Forelimb muscle (tissue), 1 donor: ENCODE data around the gene PNMA1. TPM values are rescaled to one million over a fixed set of nuclear protein-coding genes. Genes with fewer than 3 reads are reported as not detected.
"Not testable (repeated sequence)": the region's sequence is repeated elsewhere in the genome, so short reads cannot be mapped to it uniquely, and the experiment has no call there.

Experiments used
- DNase-seq: peaks from one replicate; pipeline ENCODE4 v3.0.0-alpha.2; 2013; ENCODE audit warnings: low read depth
- polyA plus RNA-seq: library from polyadenylated mRNA; unstranded; fragments of 120-200 nt; gene quantifications from one replicate; pipeline ENCODE4 v1.2.1, GENCODE V29; 2013; ENCODE audit not compliant: insufficient read length

Gene PNMA1
- polyA plus RNA-seq, 1 donor, result 23.8 TPM

DNA sequence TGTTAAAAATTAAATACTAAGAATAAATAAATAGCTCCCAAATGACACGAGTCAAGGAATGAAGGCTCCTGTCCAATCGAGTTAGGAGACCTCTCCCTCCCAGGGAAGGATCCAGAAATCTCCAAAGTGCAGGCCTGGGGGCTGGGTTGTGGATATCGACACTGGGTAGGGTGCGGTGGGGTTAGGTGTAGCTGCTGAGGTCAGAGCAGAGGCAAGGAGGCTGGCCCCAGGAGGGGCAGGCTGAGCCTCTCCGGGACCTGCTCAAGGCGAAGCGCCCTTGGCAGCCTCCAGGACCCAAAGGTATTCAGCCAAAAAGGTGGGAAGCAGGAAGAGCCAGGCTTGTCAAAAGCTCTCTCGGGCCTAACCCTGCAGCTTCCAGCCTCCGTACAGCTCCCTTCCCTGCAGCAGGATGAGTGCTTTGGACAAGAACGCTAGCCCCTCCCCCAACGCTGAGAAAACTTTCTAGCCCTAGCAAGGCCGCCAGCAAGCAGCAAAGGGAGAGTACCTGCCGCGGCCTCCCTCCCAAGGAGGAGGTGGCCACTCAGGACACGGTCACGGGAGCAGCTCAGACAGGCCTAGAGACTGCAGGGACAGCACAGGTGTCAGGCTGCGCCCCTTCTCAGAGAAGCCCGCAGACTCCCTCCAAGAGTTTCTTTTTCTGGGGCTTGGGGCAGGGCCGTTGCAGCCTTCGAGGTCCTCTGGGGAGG lies 3.7 kb upstream of the PNMA1 start:
- DNase-seq, result no peak

DNA sequence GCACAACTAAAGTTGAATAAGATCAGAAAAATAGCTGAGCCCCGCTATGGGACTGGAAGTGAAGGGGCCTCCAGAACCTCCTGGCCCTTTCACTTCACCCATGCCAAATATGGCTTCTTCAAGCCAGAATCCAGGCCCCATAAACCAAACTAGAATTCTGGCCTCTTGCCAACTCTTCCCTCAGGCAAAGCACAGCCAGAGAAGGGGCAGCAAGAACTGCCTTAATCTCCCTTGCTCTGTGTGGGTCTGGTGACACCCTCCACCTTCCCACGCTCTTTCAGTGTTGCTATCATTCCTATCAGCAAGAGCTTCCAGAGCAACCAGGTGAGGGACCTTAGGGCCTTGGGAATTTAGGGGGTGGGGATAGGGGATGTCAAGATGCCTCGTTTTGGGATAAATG lies 3.1 kb upstream of the PNMA1 start:
- DNase-seq, result no peak

DNA sequence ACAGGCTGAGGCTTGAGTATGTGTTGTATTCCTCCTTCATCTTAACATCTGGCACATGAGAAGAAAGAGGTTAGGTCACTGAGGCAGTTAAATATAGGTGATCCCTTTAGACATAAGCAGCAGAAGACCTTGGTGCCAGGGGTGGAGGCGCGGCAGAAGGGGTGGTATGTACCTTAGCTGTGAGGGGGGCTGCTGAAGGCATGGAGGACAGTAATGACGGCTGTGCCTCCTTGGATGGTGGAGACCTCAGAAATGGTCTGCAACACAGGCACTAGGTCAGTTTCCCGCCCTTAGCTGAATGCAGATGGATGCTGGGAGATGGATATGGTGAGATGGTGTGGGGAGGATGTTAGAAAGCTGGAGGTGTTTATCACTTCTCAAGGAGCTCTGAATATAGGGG lies 1.5 kb upstream of the PNMA1 start:
- no peak for DNase-seq

DNA sequence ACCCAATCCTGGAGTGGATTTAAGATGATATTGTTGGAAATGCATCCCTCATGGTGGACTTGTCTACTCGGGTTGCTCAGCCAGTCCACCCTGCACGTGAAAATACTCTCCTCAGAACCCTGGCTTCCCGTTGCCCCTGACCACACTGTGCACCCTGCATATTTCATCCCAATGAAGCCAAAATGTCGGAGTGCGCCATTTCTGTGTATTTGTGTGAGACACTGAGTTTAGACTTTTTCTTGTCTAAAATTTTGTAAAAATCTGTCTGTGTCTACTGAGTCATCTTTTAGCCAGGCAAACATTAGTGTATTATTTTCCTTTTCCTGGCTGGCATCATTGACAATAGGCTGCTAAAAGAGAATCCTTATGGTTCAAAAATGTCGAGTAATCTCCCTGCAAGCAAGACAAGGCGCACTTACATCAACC lies 485 bp upstream of the PNMA1 start:
- DNase-seq, result no peak

DNA sequence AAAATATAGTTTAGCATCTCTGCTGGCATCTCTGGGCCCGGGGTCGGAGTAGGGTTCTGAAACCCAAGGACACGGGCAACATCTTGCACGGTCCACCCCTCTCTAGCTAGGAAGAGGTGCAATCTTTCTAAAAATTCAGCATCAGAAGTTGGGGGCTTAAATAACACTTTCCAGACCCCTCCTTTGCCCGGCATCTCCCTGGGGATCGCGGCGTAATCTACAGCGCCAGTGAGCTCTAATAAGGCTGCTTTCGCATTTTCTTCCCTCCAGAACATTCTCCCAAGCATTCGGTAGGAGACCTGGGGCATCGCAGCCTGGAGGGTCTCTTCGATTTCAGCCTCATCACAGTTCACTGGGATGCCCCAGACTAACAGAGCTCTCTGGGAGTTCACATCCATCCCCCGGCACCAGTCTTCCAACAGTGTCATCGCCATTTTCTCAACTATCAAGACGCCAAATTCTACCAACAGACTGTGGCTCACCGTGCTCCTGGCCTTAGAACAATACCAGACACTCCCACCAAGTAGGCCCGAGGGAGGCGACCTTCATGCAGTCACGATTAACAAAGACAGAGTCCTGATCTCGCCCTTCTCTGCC lies 880 bp downstream of the PNMA1 start:
- no peak for DNase-seq

DNA sequence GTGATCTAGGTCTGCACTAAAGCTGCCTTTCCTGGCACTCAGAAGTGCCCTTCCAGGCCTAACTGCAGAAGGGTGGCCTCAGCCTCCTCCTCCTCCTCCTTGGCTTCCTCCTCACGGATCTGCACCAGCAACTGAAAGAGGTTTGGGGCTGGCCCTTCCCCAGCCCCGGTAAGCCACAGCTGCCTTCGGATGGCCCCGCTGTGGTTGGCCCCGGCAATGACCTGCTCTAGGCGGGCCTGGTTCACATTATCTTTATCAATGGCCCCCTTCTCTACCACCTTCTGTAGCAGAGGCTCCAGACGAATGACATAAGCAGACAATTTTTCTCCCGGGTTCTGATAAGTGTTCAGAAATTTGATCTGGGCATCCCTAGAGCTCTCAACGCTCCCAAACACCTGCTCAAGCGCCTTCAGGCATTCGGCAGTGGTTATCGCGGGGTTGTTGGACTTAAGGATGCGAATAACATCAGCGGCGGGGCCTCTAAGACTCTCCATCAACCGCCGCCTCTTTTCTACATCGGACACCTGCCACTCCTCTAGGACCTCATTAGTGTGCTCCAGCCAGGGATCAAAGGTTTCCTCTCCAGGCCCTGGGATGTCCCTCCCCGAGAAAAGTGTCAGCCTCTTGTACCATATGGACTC lies 1.5 kb downstream of the PNMA1 start:
- no peak for DNase-seq

DNA sequence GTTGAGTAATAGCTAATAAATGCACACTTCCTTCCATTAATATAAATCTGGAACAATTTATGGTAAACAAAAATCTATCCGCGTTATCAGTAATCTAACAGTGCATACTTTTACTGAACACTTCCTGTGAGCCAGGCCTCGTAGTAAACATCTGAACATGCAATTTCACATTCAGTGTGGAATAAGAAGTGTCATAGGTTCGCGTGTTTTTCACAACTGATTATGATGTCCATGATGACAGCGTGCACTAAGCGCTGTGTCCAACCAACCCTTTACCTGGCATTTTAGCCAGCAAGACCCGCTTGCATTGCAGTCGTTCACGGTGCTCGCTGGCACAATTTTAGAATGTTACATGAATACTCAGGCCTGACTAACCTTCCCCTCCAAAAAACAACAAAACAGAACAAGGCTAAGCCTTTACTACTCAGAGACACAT lies 2.1 kb downstream of the PNMA1 start:
- DNase-seq, result no peak

DNA sequence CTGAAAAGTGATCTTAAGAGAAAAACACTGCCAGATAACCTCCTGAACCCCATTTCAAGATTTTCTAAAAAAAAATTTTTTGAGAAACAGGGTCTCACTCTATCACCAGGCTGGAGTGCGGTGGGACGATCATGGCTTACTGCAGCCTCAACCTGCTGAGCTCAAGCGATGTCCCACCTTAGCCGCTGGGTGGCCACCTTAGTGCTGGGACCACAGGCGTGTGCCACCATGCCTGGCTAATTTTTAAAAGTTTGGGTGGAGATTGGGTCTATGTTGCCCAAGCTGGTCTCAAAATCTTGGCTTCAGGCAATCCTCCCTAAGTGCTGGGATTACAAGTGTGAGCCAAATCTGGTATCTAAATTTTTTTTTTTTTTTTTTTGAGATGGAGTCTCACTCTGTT lies 3.4 kb downstream of the PNMA1 start:
- DNase-seq, result no peak

DNA sequence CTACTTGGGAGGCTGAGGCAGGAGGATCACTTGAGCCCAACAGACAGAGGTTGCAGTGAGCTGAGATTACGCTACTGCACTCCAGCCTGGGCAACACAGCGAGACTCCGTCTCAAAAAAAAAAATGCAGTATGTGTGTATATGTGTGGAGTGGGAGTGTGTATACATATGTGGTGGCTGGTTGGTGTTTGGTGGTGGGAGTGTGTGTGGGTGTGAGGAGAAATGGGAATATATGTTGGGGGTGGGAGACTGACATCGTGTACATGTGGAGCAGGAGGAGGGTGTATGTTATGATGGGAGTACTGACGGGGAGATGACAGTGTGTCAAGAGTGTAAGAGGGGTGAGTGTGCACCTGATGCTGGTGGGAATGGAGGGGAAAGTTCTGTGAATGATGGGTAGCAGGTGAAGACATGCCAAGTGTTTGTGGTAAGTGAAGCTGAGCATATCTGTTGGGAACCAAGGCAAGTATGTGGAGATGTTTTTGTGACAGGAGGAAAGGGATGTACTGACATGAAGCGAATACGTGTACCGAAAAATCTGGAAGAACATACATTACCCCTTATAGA lies 4.2 kb downstream of the PNMA1 start:
- no peak for DNase-seq

DNA sequence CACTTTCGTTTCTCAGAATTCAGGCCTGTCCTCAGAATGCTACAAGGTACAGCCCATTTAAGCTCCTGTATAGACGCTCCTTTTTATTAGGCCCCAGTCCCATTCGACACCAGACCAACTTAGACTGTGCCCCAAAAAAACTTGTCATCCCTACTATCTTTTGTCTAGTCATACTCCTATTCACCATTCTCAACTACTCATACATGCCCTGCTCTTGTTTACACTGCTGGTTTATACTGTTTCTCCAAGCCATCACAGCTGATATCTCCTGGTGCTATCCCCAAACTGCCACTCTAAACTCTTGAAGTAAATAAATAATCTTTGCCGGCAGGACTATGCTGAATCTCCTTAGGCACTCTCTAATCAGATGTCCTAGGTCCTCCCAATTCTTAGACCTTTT lies 6.1 kb downstream of the PNMA1 start:
- DNase-seq, result not testable (repeated sequence)

DNA sequence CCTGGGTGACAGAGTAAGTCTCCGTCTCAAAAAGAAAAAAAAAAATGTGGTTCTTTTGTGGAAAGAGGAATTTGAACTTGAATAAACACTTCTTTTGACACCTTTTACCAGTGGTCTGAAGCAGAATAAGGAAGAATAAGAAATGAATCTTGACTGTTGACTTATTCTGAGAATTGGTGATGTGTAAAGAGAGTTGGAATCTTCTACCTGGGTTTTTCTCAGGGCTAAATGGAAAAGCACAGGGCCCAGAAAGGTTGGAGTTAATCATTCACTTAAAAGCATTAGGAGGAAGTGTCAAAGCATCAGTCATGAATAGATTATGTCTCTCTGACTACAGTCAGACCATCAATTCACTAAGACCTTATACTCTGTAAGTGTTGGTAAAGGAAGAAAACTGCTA lies 13.9 kb downstream of the PNMA1 start:
- DNase-seq, result no peak

DNA sequence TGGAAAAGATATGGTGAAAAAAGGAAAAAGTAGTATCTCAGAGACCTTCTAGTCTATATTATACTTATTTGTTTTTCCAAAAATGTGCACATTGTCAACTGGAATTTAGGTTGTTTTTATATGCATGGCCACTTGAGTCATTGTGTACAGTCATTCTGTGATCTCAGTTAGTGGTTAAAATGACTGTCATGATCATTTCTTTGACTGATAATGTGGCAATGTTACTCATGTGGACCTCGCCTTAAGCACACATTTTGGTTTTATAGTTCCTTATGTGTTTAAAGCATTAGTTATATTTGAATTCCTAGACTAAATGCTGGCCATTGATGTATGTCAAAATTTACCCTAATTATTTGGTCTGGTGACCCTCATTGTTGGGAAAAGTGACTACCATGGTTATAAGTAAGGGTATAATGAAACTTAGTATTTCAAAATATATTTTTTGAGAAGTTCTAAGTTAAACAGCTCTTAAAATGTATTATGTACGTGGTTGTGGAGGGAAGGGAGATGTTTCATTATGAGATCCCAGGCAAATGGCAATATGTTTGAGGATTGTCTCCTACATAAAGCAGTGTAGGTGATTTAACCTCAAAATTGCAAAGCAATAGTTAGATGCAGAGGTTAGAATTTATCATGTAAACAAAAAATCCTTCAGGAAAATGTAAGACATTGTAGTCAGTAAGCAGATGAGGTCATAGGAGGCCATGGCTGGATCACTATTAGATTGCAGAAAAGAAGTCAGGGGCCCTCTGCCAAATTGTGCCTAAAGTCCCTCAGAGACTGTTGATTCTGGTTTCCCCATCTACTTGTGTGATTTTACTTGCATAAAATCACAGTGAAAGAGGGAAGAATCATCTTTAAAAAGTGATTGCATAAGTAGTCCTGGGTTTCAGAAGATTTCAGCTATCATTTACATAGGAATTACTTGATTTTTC lies 17.5 kb downstream of the PNMA1 start:
- no peak for DNase-seq

DNA sequence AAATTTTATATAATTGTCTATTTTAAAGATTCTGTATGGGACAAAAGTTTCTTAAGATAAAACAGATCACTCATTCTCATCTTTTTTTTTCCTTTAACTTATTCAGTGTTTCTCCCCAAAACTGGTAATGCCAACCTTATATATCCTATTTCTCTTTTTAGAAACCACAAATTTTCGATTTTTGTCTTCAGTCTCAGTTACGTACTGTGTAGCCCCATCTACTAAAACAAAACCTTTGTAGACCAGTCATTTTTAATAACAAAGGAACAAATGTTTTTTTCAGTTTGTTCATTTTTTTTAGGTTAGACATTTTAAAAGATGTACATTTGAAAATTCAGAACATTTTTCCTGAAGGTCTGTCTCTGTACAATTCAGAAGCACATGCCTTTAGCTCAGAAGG lies 18.2 kb downstream of the PNMA1 start:
- DNase-seq, result no peak

DNA sequence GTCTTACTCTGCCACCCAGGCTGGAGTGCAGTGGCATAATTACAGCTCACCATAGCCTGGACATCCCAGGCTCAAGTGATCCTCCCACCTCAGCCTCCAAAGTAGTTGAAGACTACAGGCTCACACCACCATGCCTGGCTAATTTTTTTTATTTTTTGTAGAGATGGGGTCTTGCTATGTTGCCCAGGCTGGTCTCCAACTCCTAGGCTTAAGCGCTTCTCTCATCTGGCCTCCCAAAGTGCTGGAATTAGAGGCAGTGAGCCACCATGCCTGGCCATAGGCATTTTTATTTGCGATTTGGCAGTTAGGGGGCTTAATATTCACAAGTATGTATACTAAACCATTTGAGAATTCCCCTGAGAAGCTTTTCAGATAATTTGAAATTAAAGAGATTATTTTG lies 19.1 kb downstream of the PNMA1 start:
- no peak for DNase-seq

DNA sequence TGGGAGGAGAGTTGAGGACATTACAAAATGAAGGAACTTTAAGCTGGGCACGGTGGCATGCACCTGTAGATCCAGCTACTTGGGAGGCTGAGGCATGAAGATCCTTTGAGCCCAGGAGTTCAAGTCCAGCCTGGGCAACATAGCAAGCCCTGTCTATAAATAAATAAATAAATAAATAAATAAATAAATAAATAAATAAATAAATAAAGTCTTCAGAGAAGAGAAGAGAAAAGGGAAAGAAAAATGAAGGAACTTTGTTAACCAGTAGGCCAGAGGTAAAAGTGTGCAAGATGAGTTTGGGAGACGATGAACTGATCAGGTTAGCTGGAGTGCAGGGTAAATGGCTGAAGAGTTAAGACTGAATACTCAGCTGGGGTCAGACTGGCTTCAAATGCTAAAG lies 20.1 kb downstream of the PNMA1 start:
- no peak for DNase-seq

DNA sequence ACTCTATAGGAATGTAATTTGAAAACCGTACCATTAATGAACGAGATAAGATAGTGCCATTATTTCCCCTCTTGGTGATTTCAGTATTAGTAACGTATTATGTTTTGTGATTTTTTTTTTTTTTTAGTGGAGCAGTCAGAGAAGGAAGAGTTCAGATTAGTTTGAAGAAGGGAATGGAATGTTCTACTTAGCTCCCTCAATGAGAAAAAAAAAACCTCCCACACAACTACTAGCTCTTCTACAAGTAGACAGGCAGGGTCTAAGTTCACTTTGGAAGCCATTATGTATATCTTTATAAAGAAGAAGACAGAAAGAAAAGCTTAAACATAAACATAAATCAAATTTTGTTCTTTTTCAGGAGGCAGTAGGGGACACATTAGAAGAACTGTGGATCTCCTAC lies 27.3 kb downstream of the PNMA1 start:
- no peak for DNase-seq

DNA sequence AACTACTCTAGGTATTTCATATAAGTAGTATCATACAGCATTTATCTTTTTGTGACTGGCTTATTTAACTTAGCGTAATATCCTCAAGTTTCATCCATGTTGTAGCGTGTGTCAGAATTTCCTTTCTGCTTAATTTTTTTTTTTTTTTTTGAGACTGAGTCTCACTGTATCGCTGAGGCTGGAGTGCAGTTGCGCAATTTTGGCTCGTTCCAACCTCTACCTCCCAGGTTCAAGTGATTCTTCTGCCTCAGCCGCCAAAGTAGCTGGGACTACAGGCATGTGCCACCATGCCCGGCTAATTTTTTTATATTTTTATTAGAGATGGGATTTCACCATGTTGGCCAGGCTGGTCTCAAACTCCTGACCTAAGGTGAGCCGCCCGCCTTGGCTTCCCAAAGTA lies 28.9 kb downstream of the PNMA1 start:
- DNase-seq, result no peak

DNA sequence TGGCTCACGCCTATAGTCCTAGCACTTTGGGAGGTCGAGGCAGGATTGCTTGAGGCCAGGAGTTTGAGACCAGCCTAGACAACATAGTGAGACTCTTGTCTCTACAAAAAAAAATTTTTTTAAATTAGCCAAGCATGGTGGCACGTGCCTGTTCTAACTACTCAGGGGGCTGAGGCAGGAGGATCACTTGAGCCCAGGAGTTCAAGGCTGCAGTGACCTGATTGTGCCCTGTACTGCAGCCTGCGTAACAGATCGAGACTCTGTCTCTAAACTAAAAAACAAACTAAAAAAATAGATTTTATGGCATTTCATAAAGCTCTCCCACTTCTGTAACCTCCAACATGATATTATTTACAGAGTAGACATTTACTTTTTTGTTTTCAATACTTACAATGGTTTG lies 29.6 kb downstream of the PNMA1 start:
- no peak for DNase-seq

DNA sequence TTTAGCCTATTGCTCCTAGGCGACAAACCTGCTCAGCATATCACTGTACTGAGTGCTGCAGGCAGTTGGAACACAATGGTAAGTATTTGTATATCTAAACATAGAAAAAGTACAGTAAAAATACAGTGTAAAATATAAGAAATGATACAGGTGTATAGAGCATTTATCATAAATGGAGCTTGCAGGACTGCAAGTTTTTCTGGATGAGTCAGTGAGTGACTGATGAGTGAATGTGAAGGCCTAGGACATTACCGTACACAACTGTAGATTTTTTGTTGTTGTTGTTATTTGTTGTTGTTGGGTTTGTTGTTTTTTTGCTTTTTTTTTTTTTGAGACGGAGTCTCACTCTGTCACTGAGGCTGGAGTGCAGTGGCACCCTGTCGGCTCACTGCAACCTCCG lies 33.4 kb downstream of the PNMA1 start:
- DNase-seq, result no peak

DNA sequence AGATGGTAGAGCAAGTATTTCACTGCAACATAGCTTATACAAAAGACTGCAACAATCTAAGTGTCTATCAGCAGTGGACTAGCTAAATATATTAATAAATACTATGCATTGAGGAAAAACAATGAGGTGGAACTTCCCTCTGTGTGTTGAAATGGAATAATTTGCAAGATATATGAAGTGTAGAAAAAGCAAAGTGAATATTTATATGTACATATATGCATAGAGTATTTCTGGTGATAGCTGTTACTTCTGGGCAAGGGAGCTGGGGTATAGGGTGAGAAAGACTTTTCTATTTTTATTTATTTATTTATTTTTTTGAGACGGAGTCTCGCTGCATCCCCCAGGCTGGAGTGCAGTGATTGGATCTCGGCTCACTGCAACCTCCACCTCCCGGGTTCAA lies 35.5 kb downstream of the PNMA1 start:
- DNase-seq, result no peak

DNA sequence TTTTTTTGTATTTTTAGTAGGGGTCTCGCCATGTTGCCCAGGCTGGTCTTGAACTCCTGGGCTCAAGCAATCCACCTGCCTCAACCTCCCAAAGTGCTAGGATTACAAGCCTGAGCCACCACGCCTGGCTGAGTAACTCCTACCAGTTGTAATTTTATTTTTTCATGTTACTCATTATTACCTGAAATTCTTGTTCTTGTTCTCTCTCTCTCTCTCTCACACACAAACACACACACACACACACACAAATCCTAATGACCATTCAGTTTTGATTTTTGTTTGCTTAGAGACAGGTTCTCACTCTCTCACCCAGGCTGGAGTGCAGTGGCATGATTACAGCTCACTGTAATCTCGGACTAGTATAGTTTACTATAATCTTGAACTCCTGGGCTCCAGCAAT lies 39.2 kb downstream of the PNMA1 start:
- DNase-seq, result no peak

DNA sequence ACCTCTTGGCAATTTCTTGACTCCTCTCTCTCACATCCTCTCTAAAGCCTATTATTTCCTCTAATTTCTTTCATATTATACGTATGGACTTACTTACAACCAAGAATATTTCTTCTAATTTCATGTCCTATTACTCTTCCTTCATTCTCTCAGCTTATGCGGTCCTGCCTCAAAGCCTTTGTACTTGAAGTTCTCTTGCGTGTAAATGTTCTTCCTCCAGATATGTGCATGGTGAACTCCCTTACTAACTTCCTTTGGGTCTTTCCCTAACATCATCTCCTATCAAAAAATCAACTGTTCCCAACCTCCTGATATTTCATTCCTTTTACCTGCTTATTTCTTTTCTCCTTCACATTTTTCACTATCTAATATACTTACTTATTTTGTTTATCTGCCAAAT lies 46.3 kb downstream of the PNMA1 start:
- no peak for DNase-seq
